GM10266 (cell line): ENCODE results near the gene RPP25L.

Source experiments
- DNase-seq: peaks from one replicate; pipeline ENCODE4 v3.0.0; 2012; ENCODE audit errors: extremely low spot score
- CTCF ChIP-seq: IDR thresholded peaks from 2 replicates; pipeline ENCODE4 v1.5.1; 2012; ENCODE audit warnings: mild to moderate bottlenecking, low read depth; ENCODE audit not compliant: control insufficient read depth, insufficient read depth; ENCODE audit errors: missing control alignments

The RPP25L gene

GRCh38 chr9:34575241-34575640 lies 36.7 kb downstream of the RPP25L start:
- no peak for DNase-seq
- no peak for TF ChIP-seq CTCF

GRCh38 chr9:34574571-34574970 lies 37.3 kb downstream of the RPP25L start:
- no peak for TF ChIP-seq CTCF
- DNase-seq: no peak

DNA sequence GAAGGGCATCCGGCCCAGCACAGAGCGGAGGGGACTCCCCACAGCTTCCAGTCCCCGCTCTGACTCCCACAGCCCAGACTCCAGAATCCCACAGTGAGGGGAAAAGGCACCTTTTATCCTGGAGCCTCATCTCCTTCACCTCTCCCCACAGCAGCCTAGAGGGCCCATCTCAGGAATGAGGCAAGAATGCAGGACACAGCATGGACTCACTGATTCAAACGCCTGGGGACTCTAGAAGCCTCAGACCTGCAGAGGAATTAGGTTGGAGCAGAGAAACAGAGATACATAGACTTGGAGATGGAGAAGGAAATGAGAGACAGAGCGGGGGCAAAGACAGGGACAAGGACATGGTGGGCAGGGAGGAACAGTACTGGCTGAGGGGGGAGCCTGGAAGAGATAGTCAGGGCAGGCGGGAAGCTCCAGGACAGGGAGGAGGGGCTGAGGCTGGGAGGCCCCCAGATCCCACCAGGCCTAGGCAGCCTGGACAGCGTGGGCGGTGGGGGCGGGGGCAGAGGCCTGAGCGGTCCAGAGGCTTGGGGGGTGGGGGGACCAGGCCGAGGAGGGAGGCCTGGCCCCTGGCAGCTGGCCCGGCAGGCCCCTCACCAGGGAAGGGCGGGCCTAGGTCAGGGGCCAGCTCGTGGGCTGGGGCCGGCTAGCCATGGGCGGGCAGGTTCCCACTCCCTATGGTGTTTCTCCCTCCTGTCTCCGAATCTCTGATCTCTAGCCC lies 38.1 kb downstream of the RPP25L start:
- no peak for TF ChIP-seq CTCF
- DNase-seq: no peak

DNA sequence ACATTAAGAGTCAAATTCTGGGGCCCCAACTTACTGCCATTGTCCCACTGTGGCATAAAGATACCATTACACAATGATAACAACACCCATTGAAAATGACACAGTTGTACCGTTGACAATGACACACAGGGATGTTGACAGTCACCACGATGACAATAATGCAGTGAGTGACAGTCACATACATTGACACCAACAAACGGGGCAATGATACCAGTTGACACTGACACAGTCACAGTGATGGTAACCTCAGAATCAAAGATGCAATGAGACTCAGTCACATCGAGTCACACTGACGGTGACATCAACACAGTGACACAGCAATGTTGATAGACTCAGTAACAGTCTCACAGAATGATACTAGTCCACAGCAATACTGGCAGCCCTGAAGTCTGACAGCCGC lies 39.3 kb downstream of the RPP25L start:
- DNase-seq: no peak
- no peak for TF ChIP-seq CTCF

DNA sequence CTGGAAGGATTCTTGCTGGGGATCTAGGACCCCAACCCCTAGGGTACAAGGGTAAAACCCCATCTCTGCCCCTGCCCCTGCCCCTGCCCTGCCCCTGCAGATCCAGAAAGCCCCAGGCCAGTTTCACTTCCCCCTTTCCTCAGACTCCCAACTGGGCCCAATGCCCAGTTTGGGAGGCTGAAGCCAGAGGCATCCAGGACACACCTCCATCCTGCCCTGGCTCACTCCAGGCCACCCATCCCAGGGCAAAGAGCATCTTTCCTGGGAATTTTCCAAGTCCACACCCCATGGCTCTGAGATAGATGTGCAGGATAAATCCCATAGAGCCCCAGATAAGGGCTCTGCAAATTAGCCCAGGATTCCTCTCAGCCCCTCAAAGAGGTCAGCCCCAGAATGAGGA lies 39.8 kb downstream of the RPP25L start:
- DNase-seq: no peak
- no peak for TF ChIP-seq CTCF

DNA sequence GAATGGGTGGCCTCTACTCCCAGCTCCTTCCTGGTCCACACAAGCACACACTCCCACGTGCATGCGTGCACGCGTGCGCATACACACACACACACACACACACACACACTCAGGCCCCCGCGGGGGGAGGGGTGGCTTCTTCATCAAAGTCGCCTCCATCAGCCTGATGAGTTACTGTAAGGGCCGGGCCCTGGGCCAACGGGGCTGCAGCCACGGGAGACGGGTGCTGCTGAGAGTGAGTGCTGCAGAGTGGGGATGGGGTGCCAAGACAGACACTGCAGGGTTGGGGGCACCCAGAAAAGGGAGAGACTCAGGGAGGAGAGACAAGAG lies 40.5 kb downstream of the RPP25L start:
- TF ChIP-seq CTCF: no peak
- no peak for DNase-seq

DNA sequence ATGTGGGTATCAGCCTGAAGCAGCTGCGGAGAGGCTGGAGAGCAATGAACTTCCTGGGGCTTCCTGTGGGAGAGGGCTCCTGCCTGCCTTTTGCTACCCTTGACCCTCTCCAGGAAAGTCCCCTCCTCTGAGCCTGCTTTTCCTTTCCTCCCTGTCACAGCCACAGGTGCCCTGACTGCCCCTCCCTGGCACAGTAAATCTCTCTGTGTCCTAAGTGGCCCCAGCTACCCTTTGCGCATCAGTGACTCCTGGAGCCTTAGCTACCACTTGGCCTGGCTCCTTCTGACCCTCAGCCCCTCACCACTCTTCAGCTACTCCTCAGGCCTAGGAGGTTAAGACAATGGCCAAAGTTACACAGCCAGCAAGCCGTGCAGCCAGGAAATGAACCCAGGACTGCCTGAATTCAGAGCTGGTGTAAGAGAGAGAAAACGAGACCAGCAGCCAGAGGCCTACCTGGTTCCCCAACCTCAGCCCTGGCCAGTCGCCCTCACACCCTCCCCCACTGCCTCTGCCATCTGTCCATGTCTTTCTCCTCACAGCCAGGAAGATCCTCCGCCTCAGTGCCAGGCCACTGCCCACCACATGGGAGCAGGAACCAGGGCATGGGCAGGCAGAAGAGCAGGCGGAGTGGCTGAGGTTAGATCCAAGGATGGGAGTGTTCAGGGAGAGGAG lies 41.0 kb downstream of the RPP25L start:
- DNase-seq: no peak
- no peak for TF ChIP-seq CTCF
